ENCODE data around the gene CFAP20DC.

GRCh38 chr3:58719684-58720083 lies 330.1 kb downstream of the CFAP20DC start:
- TF ChIP-seq POLR2A (IDR thresholded peaks at IDR 0.05; ENCODE audit: low read depth): no peak
- no peak for TF ChIP-seq POLR2AphosphoS5 (IDR thresholded peaks at IDR 0.05)

Data from esophagus muscularis mucosa (tissue), 2 donors.